ENCODE data around the gene CYB5RL.

- no peak for TF ChIP-seq POLR2A (IDR thresholded peaks at IDR 0.05)
- no peak for TF ChIP-seq CTCF (IDR thresholded peaks at IDR 0.05)
- no peak for TF ChIP-seq POLR2AphosphoS5 (IDR thresholded peaks at IDR 0.05)
- no peak for TF ChIP-seq EP300 (IDR thresholded peaks at IDR 0.05)
Observed at GRCh38 chr1:54237586-54237985, 37.8 kb upstream of the CYB5RL start.
